Inflammatory macrophage treated with lipopolysaccharide for 4 hours (primary cell): ENCODE results near the gene TEAD1.
A peak's percentile ranks its signal among the peaks of the same experiment; 100 is the strongest.

Experiments
- DNase-seq: peaks from one replicate; pipeline ENCODE4 v3.0.0-alpha.2; 2020

TEAD1 gene

DNA sequence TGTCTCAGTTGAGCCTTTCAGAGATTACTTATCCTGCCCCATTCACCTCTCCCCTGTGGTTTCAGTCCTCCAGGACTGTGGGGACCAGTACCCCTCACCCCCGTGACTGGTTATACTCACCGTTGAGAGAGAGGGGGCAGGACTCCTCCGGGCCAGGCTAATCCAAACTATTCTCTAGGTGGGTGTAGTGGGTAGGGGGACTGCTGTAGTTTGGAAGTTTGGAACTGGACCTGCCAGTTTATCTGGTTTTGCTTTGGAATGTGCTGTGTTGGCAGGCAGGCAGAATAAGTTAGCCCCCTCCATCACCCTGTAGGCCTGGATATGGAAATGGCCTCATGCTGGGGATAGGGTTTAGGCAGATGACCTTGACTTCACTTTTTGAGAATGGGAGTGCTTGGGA, 13.5 kb downstream of the TEAD1 start:
- no peak for DNase-seq

DNA sequence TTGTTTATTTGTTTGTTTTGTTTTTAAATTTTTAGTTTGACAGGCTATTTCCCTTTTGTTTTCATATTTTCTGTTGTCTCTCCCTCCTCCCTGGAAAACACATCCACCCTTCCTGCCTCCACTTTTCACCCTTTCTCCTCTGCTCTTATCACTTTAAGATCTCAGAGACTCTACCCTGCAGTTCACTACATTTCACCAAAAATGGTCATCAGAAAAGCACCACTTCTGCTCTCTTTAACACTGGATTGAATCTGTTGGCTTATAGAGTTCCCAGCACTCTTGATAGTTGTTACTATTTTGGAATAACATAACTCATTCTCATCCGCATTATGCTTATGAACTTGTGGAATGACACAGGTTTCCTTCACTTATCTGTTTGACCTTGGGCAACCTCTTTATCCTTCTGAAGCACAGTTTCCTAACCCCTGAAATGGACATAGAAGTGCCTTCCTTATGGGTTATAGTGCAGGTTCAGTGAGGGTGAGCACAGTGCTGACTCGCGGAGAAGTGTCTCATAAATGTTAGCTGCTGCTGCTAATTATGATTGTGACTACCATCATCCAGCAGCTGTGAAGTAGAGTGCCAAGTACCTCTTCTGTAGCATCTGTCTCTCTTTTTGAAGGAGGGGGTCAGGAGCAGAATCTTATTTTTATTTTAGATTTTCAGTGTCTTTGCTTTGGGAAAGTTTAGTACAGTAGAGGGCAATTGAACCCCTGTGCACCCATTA, 15.0 kb downstream of the TEAD1 start:
- no peak for DNase-seq

DNA sequence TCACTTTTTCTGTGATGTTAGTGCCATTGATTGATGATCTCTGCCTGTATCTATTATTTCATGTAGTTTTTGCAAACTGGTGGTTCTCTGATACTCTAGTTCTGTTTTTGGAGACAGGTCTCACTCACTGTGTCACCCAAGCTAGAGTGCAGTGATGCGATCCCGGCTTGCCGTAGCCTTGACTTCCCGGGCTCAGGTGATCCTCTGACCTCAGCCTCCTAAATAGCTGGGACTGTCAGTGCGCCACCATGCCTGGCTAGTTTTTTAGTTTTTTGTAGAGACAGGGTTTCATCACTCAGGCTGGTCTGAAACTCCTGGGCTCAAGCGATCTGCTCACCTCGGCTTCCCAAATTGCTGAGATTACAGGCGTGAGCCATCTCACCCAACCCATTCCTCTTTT, 16.4 kb downstream of the TEAD1 start:
- no peak for DNase-seq

DNA sequence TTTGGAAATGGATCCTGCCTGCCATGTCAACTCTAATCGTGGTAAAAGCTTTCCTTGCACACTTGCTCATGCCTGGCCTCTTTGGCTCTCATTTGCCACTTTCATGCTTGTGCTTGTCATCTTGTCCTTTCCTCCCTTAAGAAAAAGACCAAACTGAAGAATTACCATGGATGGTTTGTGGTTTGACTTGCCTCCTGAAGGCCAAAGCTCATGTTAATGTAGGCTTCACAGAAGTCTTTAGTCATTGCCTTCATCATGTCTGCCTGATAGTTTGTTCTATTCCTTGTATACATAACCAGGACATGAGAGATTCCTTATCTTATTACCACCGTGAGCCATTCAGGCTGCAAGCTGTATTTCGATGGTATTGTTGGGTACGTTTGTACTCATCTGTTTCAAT, 17.3 kb downstream of the TEAD1 start:
- no peak for DNase-seq

DNA sequence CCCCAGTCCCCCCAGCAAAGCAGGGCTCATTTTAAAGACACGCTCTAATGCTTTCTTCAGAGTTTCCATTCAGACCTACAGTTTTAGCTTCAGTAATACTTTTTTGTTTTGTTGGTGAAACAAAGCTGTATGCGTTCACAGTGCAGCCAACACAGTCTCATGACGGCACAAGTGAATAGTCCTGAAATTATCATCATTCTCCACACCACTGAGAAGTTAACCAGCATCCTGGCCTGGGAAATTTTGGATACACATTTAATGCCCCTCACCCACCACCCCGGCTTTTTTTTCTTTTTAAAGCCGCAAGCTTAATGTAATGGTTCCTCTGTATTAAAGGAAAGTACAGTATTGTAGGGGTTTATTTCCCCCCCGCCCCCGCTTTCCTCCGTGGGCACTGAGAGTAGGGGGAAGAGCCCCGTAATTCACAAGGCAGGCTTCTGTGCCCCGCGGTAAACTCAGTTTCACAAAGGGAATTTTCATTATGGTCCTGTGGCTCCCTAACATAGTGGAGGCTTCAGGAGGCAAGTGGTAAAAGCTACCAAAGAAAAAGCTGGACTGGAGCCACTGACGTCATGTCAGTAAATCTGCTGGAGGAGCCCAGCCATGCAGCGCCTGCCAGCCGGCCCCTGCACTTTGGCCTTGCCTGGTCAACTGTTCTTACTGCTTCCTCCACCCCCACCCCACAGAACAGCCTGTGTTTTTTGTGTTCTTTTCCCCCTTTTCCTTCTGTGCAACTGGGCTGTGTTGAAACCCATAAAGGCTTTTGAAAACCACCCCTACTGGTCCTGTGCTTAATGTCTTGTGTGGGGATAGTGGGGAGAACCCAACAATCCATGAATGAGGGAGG, 18.2 kb downstream of the TEAD1 start:
- DNase-seq = no peak

DNA sequence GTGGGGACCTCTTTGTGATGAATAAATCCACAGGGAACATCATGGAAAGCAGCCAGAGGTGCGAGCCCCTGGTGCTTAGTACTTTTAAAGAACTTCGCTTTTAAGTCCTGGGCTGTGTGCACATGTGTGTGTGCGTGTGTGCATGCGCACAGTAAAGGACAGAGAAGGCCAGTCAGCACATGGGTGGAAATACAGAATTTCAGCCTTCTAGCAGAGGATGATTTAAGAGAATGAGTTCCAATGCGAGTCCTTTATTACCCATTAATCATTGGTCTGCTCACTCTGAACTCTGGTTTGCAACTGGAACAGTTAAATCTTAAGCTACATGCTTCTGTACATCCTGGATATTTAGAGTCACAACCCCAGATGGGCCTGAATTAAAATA, 18.9 kb downstream of the TEAD1 start:
- DNase-seq = no peak

DNA sequence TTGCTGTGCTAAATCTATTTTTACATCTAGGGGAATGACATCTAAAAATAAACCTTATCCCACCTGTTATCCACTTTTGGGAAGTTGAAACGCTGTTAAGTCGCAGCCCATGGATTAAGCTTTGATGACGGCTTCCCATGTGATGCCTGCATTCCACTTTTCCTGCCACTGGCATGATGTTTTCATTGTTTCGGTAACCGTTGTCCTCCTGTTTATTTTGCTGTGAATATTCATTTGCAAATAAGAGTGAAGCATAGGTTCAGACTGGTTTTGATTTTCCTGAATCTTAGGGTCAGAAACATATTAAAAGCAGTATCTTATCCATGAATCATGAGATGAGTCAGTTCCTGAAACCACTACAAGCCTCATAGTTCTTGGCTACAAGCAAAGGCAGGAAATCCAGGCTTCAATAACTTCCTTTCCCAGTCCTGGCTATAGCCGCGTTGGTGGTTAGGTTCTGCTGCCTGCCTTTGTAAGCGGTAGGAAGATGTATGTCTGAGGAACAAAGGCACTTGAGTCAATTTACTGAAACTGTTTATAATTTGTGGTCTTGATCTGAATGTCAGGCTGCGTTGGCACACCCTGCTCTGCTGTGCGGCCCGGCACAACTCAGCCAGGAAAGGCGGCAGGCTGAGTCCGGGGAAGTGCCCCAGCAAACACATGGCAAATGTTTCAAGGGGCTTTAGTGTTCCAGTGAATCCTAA, 19.4 kb downstream of the TEAD1 start:
- peak; percentile 41 for DNase-seq

DNA sequence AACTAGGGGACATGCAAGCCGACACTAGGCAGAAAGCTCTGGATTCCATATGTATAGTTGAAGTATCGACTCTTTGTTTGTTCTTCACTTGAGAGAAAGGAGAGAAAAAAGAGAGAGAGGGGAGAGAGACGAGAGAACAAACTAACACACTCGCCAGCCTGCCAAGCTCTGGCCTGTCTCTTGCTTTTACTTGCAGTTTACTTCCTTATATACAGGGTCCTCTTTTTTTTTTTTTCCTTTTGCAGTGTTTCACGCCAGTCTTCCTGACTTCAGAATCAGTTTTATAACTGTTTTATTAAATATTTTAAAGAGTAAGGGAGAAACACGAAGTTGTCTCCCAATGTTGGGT, 19.9 kb downstream of the TEAD1 start:
- DNase-seq = no peak

DNA sequence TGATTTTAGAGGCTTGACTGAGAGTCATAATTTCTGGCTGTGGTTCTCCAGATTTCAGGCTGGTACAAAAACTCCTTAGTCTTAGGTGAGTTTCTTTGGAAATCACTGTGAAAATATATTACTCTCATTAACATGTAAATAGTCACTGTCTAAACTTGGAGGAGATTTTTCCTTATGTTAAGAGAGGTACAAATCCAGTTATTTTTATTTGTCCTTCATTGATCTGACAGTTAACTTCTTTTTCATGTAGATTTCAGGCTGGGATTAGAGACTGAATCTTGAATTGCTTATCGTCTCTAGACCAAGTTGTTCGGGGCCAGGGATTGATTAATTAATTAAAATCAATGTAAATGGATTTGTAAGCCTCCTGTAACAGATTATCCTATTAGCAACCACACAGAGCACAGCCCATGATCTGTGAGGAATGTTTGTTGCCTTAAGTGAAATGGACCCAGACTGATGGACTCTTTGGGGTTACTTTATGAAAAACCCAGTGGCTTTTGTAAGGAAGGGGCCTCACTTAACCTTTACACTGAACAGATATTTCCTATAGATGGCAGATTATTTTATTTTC, 21.1 kb downstream of the TEAD1 start:
- DNase-seq = no peak

DNA sequence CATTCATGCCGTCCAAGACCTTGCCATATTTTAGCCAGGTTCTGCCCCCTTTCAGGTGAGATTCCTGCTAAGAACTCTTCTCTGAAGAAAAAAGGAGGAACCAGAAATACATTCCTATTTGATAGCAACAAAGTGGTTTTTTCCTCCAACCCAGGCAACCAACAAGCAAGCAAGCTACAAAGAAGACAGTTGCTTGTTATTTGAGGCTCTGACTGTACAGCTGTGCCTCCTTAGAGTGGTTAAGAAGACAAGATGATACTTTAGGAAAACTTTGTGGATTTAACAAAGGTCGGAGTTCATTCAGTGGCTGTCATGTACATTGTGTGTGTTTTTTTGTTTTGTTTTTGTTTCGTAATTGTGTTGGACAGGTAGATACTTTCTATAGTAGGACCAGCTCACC, 21.7 kb downstream of the TEAD1 start:
- DNase-seq = no peak

DNA sequence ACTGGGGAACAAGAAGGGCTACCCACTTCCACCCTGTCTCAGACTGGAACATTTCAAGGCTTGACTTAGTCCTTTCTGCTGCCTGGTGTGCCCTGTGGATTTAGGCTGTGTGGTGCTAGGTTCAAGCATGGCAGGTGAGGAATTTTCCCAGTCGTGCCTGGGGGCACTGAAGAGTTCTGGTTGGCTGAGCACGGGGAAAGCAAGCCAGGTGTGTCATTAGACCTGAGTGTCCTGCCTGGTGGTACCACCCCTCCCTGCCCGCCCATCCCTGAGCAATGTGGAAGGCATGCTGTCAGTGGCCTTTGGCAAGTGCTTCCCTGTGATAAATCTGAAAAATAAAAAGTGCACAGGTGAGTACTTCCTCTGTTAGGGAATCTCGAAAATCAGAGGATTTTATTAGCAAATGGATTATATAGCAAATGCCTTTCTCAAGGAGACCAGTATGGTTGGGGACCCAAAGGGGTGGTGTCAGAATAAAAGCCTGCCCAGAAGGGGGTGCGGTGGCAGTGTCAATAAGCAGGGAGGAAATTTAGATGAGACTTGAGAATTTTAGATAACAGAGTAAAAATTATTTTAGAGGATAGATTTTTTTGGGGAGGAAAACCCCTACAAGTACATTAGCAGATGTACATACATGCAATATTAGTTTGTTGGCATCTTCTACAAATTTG, 22.8 kb downstream of the TEAD1 start:
- no peak for DNase-seq

DNA sequence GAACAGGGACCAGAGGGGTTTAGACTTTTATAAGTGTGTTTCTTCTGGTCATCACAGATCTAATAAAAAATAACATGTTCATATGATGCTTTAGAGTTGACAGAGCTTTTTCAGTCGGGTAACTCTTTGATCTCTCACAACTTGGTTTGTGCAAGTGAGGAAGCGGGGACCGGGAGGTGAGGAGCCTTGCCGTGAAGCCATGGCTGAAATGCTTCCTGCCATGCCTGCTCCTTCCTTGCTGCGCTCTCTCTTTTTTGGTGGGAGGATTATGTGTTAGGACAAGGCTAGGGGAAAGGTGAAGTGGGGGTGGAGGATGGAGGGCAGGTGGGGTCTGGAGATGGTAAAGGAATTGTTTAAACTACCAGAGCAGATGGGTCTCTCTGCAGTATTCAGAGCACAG, 23.8 kb downstream of the TEAD1 start:
- DNase-seq = no peak

DNA sequence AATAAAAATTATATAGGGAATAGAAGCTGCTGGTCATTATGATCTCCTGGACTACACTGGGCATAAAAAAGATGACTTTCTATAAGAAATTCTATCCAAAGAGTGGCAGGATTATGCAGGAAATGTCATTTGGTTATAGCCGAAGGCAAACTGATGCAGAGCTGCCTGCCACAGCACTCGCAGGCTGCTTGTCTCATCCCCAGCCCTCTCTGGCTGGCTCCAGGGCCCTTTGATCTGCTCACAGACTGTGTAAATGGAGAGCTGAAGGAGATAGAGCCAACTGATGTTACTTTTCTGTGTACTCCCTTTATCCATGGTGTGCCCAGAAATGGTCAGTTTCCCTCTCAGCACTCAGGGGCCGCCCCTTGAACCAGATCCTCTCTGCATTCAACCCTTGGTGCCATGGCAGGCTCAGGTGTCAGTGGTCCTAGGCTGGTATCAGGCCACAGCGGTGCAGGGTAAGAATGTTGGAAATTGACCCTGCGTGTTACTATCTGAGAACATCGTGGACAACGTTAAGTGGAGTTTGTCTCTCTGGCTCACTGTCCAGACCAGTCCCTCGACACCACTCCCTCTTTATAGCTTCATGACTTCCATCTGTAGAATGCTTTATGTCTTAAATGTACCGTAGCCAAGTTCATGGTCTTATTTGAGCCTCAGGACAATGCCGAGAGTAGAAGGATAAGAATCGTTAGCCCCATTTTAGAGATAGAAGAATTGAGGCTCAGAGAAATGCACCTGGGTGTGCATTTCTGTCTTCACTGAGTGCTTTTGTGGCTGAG, 27.8 kb downstream of the TEAD1 start:
- DNase-seq = no peak

DNA sequence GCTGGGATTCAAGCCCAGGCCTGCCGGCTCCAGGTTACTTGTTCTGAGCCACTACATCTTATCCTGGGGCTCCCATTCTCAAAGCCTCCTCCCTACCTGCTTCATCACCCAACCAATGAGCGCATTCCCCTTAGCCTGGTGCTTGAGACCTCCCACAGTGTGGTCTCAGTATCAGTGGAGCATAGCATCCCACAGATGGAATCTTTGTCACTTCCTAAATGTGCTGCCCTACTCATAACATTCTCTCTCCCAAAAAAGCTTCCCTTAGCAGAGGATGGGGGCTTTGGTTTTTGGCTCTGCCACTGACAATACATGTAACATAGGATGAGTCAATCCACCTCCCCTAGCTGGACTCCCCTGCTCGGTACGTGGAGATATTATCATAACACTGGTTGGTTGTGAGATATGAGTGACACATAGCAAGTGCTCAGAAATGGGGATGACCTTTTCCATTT, 28.8 kb downstream of the TEAD1 start:
- DNase-seq = no peak

DNA sequence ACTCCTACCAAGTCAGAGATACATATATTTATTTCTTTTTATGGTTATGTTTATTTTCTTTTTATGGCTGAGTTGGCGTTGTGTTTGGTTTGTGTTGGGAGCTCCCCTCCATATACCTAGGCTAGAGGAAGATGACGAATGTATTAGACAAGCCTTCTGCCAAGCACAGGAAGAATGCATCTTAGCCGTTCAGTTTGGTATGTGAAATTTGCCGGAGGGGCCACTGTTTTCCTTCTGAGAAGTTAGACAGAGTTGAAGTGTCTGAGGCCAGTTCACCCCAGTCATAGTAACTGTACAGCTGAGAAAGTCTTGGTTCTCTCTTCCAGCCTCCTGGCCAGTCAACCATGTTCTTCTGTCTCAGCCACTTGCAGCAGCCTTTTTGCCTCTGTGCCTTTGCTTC, 29.8 kb downstream of the TEAD1 start:
- DNase-seq = no peak

DNA sequence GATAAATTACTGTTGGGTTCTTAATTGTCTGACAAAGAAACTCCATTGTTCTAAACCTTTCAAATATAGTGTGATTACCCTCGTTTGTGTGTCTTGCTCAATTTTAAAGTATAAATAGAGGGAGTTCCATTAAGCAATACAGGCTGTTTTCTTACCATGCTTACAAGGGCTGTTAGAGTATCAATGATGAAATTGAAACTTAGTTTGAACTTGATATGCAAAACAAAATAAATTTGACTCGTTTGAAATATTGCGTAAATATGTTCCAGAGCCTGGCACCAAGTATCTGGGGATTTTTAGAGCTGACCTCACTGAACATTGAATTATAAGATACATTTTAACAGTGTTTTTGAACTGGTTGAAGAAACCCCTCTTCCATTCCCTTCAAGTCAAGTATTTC, 31.7 kb downstream of the TEAD1 start:
- DNase-seq = peak; percentile 10

DNA sequence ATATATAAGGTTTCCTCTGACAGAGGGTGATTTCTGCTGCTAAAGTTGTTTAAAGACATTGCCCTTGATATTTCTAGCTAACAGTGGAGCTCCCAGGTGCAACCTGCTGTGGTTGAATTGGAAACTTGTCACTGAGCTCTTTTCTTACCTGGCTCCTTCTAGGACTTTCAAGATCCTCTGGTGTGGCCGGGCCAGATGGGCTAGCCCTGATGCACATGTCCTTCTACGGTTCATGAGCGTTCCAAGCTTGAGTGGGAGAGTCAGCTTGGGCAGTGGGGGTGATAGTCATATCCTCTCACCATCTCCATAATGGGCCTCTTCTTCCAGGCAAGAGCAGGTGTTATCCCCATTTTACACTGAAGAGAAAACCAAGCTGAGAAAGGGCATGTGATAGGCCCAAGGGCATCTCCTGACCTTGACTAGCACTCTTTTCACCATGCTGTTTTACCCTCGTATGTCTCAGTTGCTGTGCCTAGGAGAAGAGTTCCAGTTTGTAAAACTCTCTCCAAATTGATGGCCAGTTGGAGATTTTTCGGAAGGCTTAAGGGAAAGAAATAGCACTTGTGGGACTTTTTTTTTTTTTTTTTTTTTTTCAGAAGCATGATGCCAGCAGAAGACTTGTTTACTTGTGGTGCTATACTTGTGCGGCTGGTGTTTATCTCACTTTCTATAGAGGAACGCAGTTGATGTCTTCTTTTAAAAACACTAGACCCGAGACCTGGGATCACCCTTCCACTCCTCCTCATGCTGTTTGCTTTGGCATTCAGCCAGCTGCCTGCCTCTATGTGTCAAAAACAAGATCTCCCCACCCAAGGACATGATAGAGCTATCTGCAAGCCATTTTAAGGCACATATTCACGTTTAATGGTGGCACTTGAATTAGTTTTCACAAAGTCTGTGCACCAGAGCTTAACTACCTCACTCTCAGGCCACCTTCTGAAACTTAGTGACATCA, 32.6 kb downstream of the TEAD1 start:
- no peak for DNase-seq

DNA sequence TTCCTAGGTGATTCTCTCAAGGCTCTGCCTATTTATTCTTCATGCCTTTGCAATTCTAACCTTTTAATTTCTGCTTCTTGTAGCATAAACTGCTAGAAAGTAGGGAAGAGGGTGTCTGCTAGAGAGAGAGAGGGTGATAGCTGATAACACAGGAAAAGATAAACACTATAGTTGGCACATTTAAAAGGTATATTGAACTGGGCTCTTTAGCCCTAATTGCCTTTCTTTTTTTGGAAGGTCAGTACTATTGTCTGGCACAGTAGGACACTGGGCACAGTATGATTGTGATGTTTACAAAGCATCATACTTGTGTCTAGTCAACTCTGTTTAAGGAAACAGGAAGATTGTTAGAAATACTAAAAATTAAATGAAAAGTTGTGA, 33.3 kb downstream of the TEAD1 start:
- no peak for DNase-seq

DNA sequence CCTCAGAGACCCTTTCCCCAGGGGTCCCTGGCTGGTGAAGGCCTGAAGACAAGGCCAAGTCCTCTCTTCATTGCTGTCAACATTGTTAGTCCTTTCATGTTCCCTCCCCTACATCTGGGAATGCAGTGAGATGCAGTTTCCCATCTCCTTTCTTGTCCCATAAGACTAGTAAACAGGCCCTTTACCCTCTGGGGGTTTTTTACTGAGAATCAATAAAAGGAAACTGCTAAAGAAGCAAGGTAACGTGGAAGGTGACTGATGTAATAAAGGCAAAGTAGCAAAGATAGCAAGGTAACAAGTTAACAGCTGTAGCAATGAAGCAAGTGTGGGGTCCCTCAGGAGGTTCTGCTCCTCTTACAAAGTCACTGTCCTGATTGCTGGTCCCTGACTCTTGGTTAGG, 37.3 kb downstream of the TEAD1 start:
- DNase-seq = no peak

DNA sequence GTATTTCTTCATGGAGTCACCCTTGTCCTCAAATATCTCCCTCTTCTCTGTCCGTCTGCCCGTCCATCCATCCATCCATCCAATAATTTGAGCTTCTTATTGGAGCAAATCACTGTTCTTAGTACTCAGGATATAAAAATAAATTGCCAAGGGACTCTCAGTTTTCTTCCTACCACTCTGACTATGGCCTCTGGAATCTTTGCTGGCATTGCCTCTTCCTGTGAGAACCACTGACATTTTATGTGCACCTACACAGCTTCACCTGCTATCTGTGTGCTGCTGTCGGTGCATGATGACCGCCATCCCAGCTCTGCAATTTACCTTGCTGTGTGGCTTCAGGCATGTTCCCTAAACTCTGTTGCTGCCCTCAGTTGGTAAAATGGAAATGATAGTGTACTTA, 37.9 kb downstream of the TEAD1 start:
- DNase-seq = no peak

DNA sequence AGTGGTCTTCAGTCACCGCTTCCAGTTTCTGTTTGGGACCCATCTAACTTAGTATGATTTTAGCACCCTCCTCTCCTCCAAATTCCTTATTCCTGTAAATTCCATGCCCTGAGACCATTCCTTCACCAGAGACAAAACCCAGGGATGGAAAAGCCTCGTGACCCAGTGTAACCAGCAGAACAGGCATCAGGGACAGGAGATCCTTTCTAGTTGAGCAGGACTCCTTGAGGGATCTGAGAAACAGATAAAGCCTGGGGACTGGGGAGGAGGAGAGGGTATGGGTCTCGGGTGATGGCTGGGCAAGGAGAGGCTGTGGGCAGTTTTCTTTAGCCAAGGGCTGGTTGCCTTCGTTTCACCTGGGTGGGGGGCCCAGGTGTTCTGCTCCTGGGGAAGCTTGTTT, 40.9 kb downstream of the TEAD1 start:
- DNase-seq = no peak
